GM10266 (cell line): ENCODE data around the gene FCMR.
"Not testable (repeated sequence)": the region's sequence is repeated elsewhere in the genome, so short reads cannot be mapped to it uniquely, and the experiment has no call there.

Source experiments
- DNase-seq: peaks from one replicate; pipeline ENCODE4 v3.0.0; 2012; ENCODE audit errors: extremely low spot score
- TF ChIP-seq, protein P1 (sequence below): IDR thresholded peaks from 2 replicates; pipeline ENCODE4 v1.5.1; 2012; ENCODE audit warnings: mild to moderate bottlenecking, low read depth; ENCODE audit not compliant: control insufficient read depth, insufficient read depth; ENCODE audit errors: missing control alignments

The FCMR gene

DNA sequence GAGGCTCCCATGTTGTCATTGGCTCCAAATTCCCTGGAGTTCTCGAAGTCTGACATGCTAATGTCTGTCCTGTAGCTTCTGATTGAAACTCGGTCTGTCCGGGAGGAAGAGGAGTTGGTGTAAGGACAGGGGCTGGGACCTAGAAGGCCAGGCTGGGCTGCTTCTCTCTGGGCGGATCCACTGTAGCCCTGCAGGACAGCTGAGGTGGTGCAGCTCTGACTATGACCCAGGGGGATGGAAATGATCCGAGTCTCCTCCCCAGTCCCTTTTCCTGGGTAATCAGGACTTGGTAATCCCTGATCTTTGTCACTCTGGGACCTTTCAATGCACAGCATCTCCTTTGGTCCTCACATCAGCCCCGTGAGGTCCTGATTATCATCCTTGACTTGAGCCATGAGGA is 10.0 kb upstream of the FCMR start:
- no peak for DNase-seq
- TF ChIP-seq, protein P1, sequence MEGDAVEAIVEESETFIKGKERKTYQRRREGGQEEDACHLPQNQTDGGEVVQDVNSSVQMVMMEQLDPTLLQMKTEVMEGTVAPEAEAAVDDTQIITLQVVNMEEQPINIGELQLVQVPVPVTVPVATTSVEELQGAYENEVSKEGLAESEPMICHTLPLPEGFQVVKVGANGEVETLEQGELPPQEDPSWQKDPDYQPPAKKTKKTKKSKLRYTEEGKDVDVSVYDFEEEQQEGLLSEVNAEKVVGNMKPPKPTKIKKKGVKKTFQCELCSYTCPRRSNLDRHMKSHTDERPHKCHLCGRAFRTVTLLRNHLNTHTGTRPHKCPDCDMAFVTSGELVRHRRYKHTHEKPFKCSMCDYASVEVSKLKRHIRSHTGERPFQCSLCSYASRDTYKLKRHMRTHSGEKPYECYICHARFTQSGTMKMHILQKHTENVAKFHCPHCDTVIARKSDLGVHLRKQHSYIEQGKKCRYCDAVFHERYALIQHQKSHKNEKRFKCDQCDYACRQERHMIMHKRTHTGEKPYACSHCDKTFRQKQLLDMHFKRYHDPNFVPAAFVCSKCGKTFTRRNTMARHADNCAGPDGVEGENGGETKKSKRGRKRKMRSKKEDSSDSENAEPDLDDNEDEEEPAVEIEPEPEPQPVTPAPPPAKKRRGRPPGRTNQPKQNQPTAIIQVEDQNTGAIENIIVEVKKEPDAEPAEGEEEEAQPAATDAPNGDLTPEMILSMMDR = no peak

DNA sequence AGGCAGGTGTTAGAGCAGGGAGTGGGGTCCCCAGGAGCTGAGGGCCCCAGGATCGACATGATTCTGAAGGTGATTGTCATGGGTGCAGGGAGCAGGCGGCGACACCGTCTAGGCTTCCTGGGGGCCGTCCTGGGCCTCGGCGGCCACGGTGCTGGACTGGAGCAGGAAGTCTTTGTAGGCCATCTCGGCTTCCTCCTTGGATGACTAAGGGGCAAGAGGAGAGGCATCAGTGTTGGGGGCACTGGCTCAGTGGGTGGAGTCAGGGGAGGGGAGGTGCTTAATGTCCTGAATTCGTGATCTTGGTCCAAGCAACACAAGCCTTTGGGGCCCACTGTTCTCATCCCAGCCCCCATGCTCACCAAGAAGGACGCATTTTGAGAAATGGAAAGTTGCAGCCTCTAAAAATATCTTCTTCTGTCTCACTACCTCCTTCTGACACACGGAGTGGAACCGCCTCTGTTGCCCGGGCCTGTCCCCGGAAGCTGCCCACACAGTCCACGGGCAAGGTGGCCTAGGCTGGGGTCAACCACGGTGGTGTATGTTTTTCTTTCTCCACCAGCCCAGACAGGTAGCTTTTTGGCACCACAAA is 8.6 kb upstream of the FCMR start:
- TF ChIP-seq, protein P1 = no peak
- DNase-seq = peak; percentile 73

GRCh38 chr1:206929524-206929923 is 7.8 kb upstream of the FCMR start:
- TF ChIP-seq, protein P1 = peak; percentile 32
- DNase-seq = no peak

DNA sequence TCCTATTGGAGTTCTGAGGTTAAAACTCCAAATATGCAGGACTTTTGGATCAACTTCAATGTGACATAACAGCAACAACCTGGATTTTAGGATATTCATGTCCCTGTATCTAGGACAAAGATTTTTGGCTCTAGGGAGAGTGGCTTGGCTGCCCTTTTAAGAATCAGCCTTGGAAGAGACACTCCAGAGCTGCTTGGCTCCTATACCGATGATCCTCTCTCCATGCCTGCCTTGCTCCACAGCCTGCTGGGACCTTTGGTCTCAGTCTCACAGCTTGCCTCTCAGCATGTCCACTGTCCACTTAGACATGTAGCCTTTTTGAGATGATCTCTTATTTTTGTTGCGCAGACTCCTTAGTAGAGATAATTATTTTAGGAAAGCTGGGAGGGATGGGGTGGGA is 4.5 kb upstream of the FCMR start:
- TF ChIP-seq, protein P1 = no peak
- DNase-seq = no peak

DNA sequence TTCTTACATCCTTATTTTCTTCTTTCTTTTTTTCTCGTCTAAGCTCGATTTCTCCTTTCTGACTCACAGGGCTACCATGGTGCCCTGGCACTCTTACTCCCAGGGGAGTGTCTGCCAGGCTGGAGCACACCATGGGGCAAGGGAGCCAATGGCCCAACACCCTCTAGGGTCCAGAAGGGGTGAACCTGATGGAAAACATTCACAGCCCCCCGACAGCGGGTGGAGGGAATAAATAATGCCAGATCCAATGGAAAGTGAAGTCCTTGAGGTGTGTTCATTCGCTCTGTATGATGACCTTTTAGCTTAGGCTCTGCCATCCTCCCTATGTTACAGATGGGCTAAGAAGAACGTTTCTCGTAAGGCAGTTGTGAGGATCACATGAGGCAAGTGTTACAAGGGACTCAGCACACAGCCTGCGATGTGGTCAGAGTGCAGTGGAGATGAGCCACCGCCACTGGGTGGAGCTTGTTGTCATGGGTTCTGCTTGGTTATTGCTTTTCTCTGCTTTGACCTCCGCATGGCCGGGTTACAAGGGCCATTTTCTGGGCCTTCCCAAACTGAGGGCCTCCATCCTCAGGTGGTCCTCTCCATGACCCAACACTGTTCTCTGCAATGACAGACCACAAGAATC is 3.5 kb upstream of the FCMR start:
- TF ChIP-seq, protein P1 = peak; percentile 69
- peak; percentile 75 for DNase-seq

DNA sequence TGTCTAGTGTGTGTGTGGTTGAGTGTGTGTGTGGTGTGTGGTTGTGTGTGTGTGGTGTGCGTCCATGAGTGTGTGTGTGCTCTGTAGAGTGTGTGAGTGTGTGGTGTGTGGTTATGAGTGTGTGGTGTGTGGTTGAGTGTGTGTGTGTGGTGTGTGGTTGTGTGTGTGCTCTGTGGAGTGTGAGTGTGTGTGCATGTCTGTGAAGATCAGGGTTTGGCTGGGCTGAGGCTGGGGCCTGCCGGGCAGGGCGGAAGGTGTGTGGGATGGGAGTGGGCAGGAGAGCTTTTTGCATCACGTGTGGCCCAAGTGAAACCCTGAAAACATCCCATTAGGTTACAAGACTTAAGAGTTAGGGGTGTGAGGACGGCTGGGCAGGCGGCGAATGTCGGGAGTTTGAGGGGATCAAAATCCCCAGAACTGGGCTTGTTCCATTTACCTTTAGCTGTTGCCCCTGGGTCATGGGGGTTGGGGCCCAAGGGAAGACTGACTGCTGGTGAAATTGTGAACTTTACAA is 2.9 kb upstream of the FCMR start:
- TF ChIP-seq, protein P1 = no peak
- DNase-seq = peak; percentile 48

- not testable (repeated sequence) for DNase-seq
Observed at GRCh38 chr1:206923961-206924557, 2.3 kb upstream of the FCMR start.
